GM12878 (cell line): ENCODE data around the gene CCN6. TPM values are rescaled to one million over a fixed set of nuclear protein-coding genes. Genes with fewer than 3 reads are reported as not detected.

ENCODE experiments used
- ATAC-seq: fragments of 200-7000 bp; cut with Tn5 transposase; 3 replicates; pipeline ENCODE4 v1.9.1; 2020; ENCODE audit warnings: mild to moderate bottlenecking, moderate library complexity
- BruUV-seq: library from RNA; stranded (reverse); fragments of 400-500 nt; replicated peaks from 2 replicates; lab custom pipeline; 2021; lab: Mats Ljungman, UMichigan
- CTCF ChIA-PET: fragments of 300-600 bp; sonication (Branson Sonifier 250); formaldehyde crosslinking; extraction: SDS; loops from one replicate; lab custom pipeline; 2021; ENCODE audit warnings: inconsistent platforms; lab: Yijun Ruan, JAX
- POLR2A ChIA-PET: fragments of 350-600 bp; formaldehyde crosslinking; extraction: SDS; loops from one replicate; lab custom pipeline; 2021; ENCODE audit warnings: inconsistent platforms; lab: Charles Lee
- RAD21 ChIA-PET: fragments of 300-600 bp; sonication (Branson Sonifier 250); formaldehyde crosslinking; loops from one replicate; lab custom pipeline; 2023; ENCODE audit warnings: antibody characterized with exemption; ENCODE audit not compliant: unreplicated experiment; lab: Charles Lee
- SMC1A ChIA-PET: fragments of 300-600 bp; sonication (Branson Sonifier 250); formaldehyde crosslinking; loops from one replicate; lab custom pipeline; 2023; ENCODE audit not compliant: unreplicated experiment, uncharacterized antibody; lab: Charles Lee
- DNase-seq: peaks from one replicate; pipeline ENCODE4 v3.0.0-alpha.2; 2011; ENCODE audit warnings: low read depth, low spot score
- FAIRE-seq: peaks from 3 replicates; lab custom pipeline; 2011; peaks lifted over from hg19 to GRCh38; lab: Jason Lieb, UNC
- H2AFZ ChIP-seq: 2 replicates; pipeline ENCODE4 v1.6.0; 2011; ENCODE audit warnings: low read depth, low read length, control low read depth; ENCODE audit not compliant: control insufficient read depth
- H3K27ac ChIP-seq: 2 replicates; pipeline ENCODE4 v1.5.1; 2011; ENCODE audit warnings: control low read depth; ENCODE audit not compliant: control insufficient read depth, insufficient read depth
- H3K27me3 ChIP-seq, 2 experiments: replicated peaks in 1 of 2; 2 replicates each; pipeline versions ENCODE4 v1.6.0 to v1.6.1; 2011; ENCODE audit warnings: low read length in 1 of 2; ENCODE audit not compliant: control insufficient read depth in 2 of 2, insufficient read depth in 2 of 2
- H3K36me3 ChIP-seq, 2 experiments: 2 replicates each; pipeline ENCODE4 v1.5.1; 2011; ENCODE audit warnings: low read length in 1 of 2; ENCODE audit not compliant: control insufficient read depth in 2 of 2, insufficient read depth in 2 of 2
- H3K4me1 ChIP-seq: 2 replicates; pipeline ENCODE4 v1.6.1; 2011; ENCODE audit warnings: mild to moderate bottlenecking, low read length, moderate library complexity, mixed read lengths; ENCODE audit not compliant: control insufficient read depth, insufficient read depth
- H3K4me2 ChIP-seq: 2 replicates; pipeline ENCODE4 v1.6.0; 2011; ENCODE audit warnings: control low read depth; ENCODE audit not compliant: control insufficient read depth, insufficient read depth
- H3K4me3 ChIP-seq: fragments of 200-600 bp; sonication (generic); 2 replicates; pipeline ENCODE4 v1.5.1; 2016
- H3K79me2 ChIP-seq: 2 replicates; pipeline ENCODE4 v1.6.0; 2011; ENCODE audit warnings: low read length; ENCODE audit not compliant: control insufficient read depth, insufficient read depth
- H3K9ac ChIP-seq: 2 replicates; pipeline ENCODE4 v1.8.0; 2011; ENCODE audit warnings: low read length, control low read depth, mixed read lengths; ENCODE audit not compliant: control insufficient read depth, insufficient read depth
- H3K9me3 ChIP-seq: replicated peaks from 3 replicates; pipeline ENCODE4 v1.5.1; 2011; ENCODE audit warnings: mild to moderate bottlenecking, low read length; ENCODE audit not compliant: control insufficient read depth, insufficient read depth
- H4K20me1 ChIP-seq: 2 replicates; pipeline ENCODE4 v1.6.0; 2011; ENCODE audit not compliant: control insufficient read depth, insufficient read depth
- FOXM1 ChIP-seq: IDR thresholded peaks from 2 replicates; pipeline ENCODE4 v1.6.1; 2012; ENCODE audit warnings: low read depth, mild to moderate bottlenecking, inconsistent platforms, low read length, moderate library complexity
- KAT2A ChIP-seq: conservative IDR thresholded peaks from 2 replicates; pipeline ENCODE4 v1.6.1; 2011; ENCODE audit warnings: low read depth, low read length; ENCODE audit not compliant: control insufficient read depth
- NRF1 ChIP-seq: conservative IDR thresholded peaks from 2 replicates; pipeline ENCODE4 v1.6.1; 2011; ENCODE audit warnings: mild to moderate bottlenecking, low read depth, low read length, improper control_type of control experiment
- WGBS: methylation state at CpG from one replicate; pipeline ENCODE4 v1.1.6; 2016; ENCODE audit warnings: low lambda C conversion rate; ENCODE audit not compliant: insufficient replicate concordance, insufficient coverage; ENCODE audit errors: missing lambda C conversion rate; 5-methylcytosine and 5-hydroxymethylcytosine counted together
- in situ Hi-C: fragments of 300-500 bp; cut with MboI; formaldehyde crosslinking; loops from 9 replicates; pipeline ENCODE4 v1.14.3; 2018; ENCODE audit warnings: mixed read lengths
- intact Hi-C: fragments of 100-400 bp; cut with micrococcal nuclease; formaldehyde crosslinking; loops from one replicate; pipeline ENCODE4 v1.14.2; 2022; ENCODE audit not compliant: unreplicated experiment
- polyA plus RNA-seq, 11 experiments: library from polyadenylated mRNA; depleted of rRNA in 4 of 11; unstranded in 6 of 11; stranded (reverse) in 5 of 11; fragments of >200 nt; fragmentation: Nextera tagmentation in 4 of 11; fragmentation: Illumina TruSeq in 1 of 11; extraction: Ambion mirVana in 4 of 11; extraction: Trizol in 1 of 11; gene quantifications; 1 replicate in 1 of 11; 2 replicates in 10 of 11; pipeline versions ENCODE4 v1.2.1 to v1.2.3, GENCODE V29; 2011 to 2016; ENCODE audit warnings: inconsistent platforms in 2 of 11, missing spikeins in 2 of 11, low read depth in 1 of 11
- total RNA-seq, 4 experiments: library from RNA; depleted of rRNA in 3 of 4; stranded (reverse); fragments of >200 nt in 3 of 4; fragmentation: Illumina TruSeq in 1 of 4; extraction: Trizol in 1 of 4; gene quantifications; 2 replicates each; pipeline versions ENCODE4 v1.2.1 to v1.2.3, GENCODE V29; 2013 to 2021
- TF ChIP-seq, protein P1 (sequence below): fragments of 450-650 bp; IDR thresholded peaks from 2 replicates; pipeline ENCODE4 v1.6.1; 2017; ENCODE audit warnings: mild to moderate bottlenecking

The CCN6 gene
- total and polyA plus RNA-seq, 10 of the 15 experiments (the other 5 are each of a cell fraction or from before 2014, with no cell fraction given): 0.05 to 0.24 (median 0.19) TPM; not detected in 5

DNA sequence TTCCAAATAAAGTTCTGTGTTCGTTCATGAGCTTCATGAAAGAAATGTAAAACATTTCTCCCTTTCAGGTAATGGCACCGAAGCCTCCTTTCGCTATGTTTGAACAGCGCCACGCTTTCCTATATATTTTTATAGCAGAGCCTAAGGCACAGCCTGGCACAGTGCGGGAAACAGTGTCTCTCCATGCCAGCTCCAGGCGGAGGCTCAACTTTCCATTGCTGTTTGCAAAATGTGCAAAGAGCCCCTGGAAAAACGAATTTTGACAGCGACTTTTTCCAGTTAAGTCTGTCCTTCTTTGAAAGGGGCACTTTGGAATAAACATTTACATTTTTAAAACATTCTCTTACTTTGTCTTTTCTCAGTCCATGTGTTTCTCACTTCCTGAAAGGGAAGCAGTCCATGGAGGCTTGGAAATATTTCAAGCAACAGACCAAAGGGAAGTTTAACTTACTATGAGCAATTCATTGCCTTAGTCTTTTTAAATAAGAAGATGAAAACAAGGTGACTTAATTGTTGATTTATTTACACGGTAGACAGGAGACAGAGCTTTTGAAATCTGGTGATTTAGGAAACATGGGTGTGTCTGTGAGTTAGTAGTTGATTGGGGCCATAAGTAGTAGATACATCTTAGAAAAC lies 769 bp downstream of the CCN6 start (continued):
- TF ChIP-seq KAT2A: no peak

DNA sequence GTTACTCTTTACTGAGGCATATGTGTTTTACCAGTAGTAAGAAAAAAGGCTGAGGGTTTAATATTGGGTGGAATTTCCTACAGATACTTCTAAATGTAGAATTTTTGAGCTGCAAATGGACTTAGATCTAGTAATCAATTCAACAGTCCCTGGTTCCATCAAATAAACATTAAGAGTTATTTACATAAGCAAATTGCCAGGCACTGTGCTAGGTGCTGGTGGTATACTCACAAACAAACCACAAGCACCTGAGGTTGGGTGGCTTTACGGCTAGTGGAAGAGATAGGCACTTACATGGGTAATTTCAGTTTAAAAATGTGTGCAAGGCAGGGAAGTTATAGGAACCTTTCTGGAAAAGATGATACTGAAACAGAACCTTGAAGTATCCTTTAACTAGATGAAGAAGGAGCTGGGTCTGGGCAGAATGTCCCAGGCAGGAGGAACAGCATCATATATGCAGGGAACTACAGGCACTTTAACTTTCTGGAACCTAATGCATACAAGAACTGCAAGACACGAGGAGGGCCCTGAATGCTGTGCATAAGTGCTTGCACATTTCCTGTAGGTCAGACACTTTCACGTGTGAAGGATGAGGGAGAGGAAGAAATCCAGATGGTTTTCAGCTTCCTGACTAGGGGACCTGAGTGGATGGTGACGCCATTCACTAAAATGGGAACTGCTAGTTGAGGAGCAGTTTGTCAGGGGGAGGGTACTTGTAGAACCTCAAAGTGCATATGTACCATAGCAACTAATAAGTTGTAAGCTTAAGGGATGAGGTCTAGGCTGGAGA lies 4.5 kb downstream of the CCN6 start:
- TF ChIP-seq FOXM1 (no peak), NRF1 (no peak)
- TF ChIP-seq, protein P1, sequence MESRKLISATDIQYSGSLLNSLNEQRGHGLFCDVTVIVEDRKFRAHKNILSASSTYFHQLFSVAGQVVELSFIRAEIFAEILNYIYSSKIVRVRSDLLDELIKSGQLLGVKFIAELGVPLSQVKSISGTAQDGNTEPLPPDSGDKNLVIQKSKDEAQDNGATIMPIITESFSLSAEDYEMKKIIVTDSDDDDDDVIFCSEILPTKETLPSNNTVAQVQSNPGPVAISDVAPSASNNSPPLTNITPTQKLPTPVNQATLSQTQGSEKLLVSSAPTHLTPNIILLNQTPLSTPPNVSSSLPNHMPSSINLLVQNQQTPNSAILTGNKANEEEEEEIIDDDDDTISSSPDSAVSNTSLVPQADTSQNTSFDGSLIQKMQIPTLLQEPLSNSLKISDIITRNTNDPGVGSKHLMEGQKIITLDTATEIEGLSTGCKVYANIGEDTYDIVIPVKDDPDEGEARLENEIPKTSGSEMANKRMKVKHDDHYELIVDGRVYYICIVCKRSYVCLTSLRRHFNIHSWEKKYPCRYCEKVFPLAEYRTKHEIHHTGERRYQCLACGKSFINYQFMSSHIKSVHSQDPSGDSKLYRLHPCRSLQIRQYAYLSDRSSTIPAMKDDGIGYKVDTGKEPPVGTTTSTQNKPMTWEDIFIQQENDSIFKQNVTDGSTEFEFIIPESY: no peak
- TF ChIP-seq, all 136 proteins: peak for 0
- no peaks in the 10 kb centered on the region for H3K36me3 ChIP-seq
- ChIA-PET POLR2A (no interaction called here), RAD21 (no interaction called here), SMC1A (interaction anchor here (1.0 to 1.1 kb wide), 2 partner anchors 17 to 20 kb away, joined by 3 read pairs; no protein-coding TSS in a partner anchor), CTCF (interaction anchor here (0.6 to 1.8 kb wide), 5 partner anchors 13 to 37 kb away, joined by 3 to 9 read pairs (median 3); no protein-coding TSS in a partner anchor)
- no peaks in the 10 kb centered on the region for H3K4me1 ChIP-seq
- no peaks in the 10 kb centered on the region for H4K20me1 ChIP-seq
- H3K4me2 ChIP-seq: no peak overlapping the region
- no peak for FAIRE-seq
- no peak for ATAC-seq
- in situ Hi-C loops (no loop called here), intact Hi-C loops (no loop called here)
- BruUV-seq: no TSS peak
- H3K9ac ChIP-seq: no peak overlapping the region
- no peak for DNase-seq
- no peaks in the 10 kb centered on the region for H3K27me3 ChIP-seq
- no peak overlapping the region for H3K27ac ChIP-seq
- no peaks in the 10 kb centered on the region for H3K9me3 ChIP-seq
- H3K79me2 ChIP-seq: no peaks in the 10 kb centered on the region
- no peak overlapping the region for H3K4me3 ChIP-seq
- H2AFZ ChIP-seq: no peak overlapping the region
- 0% methylated on average over 4 of the region's 4 CpGs for WGBS
